Osteoblast (primary cell): ENCODE data around the gene BAG1. TPM values are rescaled to one million over a fixed set of nuclear protein-coding genes. Genes with fewer than 3 reads are reported as not detected.
A peak's percentile ranks its signal among the peaks of the same experiment; 100 is the strongest.

Source experiments
- DNase-seq: peaks from one replicate; pipeline ENCODE4 v3.0.0; 2011; ENCODE audit warnings: low spot score, mixed read lengths; ENCODE audit not compliant: insufficient read length; ENCODE audit errors: missing footprints
- H2AFZ ChIP-seq: 2 replicates; pipeline ENCODE4 v1.6.0; 2011; ENCODE audit warnings: mild to moderate bottlenecking, low read length
- H3K27ac ChIP-seq: 2 replicates; pipeline ENCODE4 v1.5.1; 2011; ENCODE audit warnings: mild to moderate bottlenecking, low read depth, low read length, moderate library complexity
- H3K27me3 ChIP-seq: 2 replicates; pipeline ENCODE4 v1.6.0; 2012; ENCODE audit warnings: mild to moderate bottlenecking, control low read depth, inconsistent platforms, low read length, moderate library complexity; ENCODE audit not compliant: insufficient read depth
- H3K36me3 ChIP-seq: 2 replicates; pipeline ENCODE4 v1.5.1; 2011; ENCODE audit warnings: mild to moderate bottlenecking, low read length, control low read depth, moderate library complexity; ENCODE audit not compliant: insufficient read depth
- H3K4me1 ChIP-seq: 2 replicates; pipeline ENCODE4 v1.5.1; 2011; ENCODE audit warnings: mild to moderate bottlenecking, low read length, control low read depth, moderate library complexity; ENCODE audit not compliant: insufficient read depth
- H3K4me2 ChIP-seq: 2 replicates; pipeline ENCODE4 v1.6.0; 2011; ENCODE audit warnings: mild to moderate bottlenecking, low read length; ENCODE audit not compliant: insufficient read depth
- H3K4me3 ChIP-seq: fragments of 200-600 bp; sonication (generic); 3 replicates; pipeline ENCODE4 v1.5.1; 2012; ENCODE audit warnings: mild to moderate bottlenecking, low read length, inconsistent platforms; ENCODE audit not compliant: insufficient read depth
- H3K79me2 ChIP-seq: 2 replicates; pipeline ENCODE4 v1.6.0; 2012; ENCODE audit warnings: mild to moderate bottlenecking, low read length, control low read depth, inconsistent platforms; ENCODE audit not compliant: insufficient read depth
- H3K9me3 ChIP-seq: 2 replicates; pipeline ENCODE4 v1.5.1; 2011; ENCODE audit warnings: low read depth, low read length, control low read depth
- H4K20me1 ChIP-seq: 2 replicates; pipeline ENCODE4 v1.6.0; 2012; ENCODE audit warnings: mild to moderate bottlenecking, low read length, control low read depth; ENCODE audit not compliant: insufficient read depth
- total RNA-seq: library from RNA; depleted of rRNA; stranded (reverse); fragments of >200 nt; gene quantifications from 2 replicates; pipeline ENCODE4 v1.2.3, GENCODE V29; 2012
- TF ChIP-seq, protein P1 (sequence below): IDR thresholded peaks from 2 replicates; pipeline ENCODE4 v1.5.1; 2011; ENCODE audit warnings: mild to moderate bottlenecking, low read depth, low read length, moderate library complexity; ENCODE audit errors: extremely low read depth

The BAG1 gene
- total RNA-seq, result 29.3 and 35.9 TPM in 2 replicates

DNA sequence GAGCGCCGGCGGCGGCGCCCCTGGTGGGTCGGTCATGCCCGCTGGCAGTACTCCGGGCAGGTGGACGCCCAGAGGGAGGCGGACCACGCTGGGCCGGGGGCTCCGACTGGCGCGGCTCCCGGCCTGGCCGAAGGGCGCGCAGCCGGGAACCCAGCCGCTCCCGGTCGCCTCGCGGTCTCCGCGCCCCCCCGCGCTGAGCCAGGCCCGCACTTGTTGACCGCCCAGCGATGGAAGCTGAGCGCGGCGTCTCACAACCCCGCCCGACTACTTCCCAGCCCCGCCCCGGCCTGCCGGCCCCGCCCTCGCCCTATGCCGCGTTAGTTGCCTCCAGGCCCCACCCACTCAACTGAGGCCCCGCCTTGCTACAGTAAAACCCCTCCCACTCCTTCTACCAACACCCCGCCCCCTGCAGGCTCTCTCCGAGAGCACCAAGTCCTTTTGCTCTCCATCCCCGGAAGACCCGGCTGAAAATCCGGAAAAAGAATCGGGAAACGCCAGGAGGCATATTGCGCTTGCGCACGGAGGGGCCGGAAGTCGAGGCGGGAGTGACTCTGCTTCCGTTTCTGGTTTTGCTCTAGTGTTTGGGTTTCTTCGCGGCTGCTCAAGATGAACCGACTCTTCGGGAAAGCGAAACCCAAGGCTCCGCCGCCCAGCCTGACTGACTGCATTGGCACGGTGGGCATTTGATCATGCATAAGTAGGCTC, at the start of gene BAG1, which contains the start of gene CHMP5:
BAG1 (minus strand) TSS at position 236 of the 705 bp plus-strand sequence.
CHMP5 (plus strand) TSS at position 577 of the 705 bp plus-strand sequence; CDS start at position 607, 30 bp downstream.
- peak; percentile 98 for DNase-seq
- peaks cover 42% of the 10 kb centered on the region for H3K36me3 ChIP-seq
- peaks cover 7% of the 10 kb centered on the region for H4K20me1 ChIP-seq
- peak within 1 kb of the TSS; percentile 91 for H2AFZ ChIP-seq
- TF ChIP-seq, protein P1, sequence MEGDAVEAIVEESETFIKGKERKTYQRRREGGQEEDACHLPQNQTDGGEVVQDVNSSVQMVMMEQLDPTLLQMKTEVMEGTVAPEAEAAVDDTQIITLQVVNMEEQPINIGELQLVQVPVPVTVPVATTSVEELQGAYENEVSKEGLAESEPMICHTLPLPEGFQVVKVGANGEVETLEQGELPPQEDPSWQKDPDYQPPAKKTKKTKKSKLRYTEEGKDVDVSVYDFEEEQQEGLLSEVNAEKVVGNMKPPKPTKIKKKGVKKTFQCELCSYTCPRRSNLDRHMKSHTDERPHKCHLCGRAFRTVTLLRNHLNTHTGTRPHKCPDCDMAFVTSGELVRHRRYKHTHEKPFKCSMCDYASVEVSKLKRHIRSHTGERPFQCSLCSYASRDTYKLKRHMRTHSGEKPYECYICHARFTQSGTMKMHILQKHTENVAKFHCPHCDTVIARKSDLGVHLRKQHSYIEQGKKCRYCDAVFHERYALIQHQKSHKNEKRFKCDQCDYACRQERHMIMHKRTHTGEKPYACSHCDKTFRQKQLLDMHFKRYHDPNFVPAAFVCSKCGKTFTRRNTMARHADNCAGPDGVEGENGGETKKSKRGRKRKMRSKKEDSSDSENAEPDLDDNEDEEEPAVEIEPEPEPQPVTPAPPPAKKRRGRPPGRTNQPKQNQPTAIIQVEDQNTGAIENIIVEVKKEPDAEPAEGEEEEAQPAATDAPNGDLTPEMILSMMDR, result peak; percentile 32
- no peaks in the 10 kb centered on the region for H3K27me3 ChIP-seq
- peak within 1 kb of the TSS; percentile 86 for H3K4me3 ChIP-seq
- peak within 1 kb of the TSS; percentile 88 for H3K27ac ChIP-seq
- peaks cover 18% of the 10 kb centered on the region for H3K4me1 ChIP-seq
- no peaks in the 10 kb centered on the region for H3K9me3 ChIP-seq
- peaks cover 56% of the 10 kb centered on the region for H3K79me2 ChIP-seq
- H3K4me2 ChIP-seq, result peak within 1 kb of the TSS; percentile 100

DNA sequence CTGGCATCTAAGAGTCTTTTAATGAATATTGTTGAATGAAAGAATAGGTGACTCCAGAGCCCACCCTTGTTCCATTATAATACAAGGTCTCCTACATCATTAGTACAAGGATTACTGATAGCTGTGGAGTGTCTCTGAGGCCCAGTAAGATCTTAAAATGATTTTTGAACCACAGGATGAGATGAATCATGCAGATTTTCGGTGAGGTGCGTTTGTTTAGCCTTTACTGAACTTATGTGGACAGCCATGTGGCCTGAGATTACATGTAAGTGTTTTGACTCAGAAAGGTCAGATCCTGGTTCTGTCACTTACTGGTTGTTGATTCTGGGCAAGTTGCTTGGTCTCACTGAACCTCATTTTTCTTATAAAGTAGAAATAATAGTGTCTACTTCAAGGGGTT, 47.4 kb upstream of the BAG1 start:
- no peak for DNase-seq
- Histone ChIP-seq H3K4me2 (no peak overlapping the region), H3K27me3 (no peaks in the 10 kb centered on the region), H3K9me3 (no peaks in the 10 kb centered on the region), H3K36me3 (peaks cover 93% of the 10 kb centered on the region), H2AFZ (no peak overlapping the region), H3K4me3 (no peak overlapping the region), H3K27ac (no peak overlapping the region), H3K4me1 (peaks cover 4% of the 10 kb centered on the region), H4K20me1 (no peaks in the 10 kb centered on the region), H3K79me2 (peaks cover 9% of the 10 kb centered on the region)
- TF ChIP-seq, protein P1, result no peak

DNA sequence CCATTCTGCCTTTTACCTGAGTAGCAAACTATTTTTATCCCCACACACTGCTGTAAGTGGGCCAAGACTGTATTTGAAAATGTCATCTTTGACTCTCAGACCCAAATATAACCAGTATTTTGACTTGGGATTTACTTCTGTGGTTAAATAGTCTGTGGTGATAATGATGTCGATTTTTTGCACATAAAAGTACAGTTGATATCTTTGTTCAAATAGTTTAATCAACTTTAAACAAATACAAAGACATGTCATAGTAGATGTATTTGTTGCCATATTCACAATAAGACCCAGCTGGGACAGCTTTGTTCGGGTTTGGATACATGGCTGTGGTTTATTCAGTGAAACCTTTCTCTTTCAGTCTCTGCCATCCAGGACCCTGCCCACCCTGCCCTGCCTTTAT, 46.2 kb upstream of the BAG1 start:
- TF ChIP-seq, protein P1, result no peak
- no peak overlapping the region for H3K4me3 ChIP-seq
- no peak overlapping the region for H3K4me2 ChIP-seq
- no peak overlapping the region for H2AFZ ChIP-seq
- H3K27ac ChIP-seq, result no peak overlapping the region
- peaks cover 17% of the 10 kb centered on the region for H3K79me2 ChIP-seq
- H4K20me1 ChIP-seq, result no peaks in the 10 kb centered on the region
- H3K9me3 ChIP-seq, result no peaks in the 10 kb centered on the region
- H3K4me1 ChIP-seq, result peaks cover 4% of the 10 kb centered on the region
- H3K27me3 ChIP-seq, result no peaks in the 10 kb centered on the region
- peaks cover 94% of the 10 kb centered on the region for H3K36me3 ChIP-seq
- no peak for DNase-seq

DNA sequence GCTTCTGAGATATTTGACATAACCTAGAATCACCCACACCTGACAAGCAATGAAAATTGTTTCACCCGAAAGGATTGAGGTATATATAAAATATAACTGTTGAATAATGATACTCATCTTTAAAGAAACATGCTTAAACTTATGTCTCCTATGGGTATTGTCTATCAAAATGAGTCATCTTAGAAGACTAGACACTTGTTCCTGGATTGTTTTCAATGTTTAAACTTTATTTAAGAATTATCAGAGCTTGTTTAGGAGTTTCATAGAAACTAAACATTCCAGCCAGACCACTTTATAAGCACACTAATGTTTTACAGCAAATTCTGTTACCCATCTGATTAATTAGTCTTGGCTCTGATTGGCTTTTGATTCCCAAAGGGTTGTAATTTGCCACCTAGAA, 45.4 kb upstream of the BAG1 start:
- no peak for DNase-seq
- peaks cover 95% of the 10 kb centered on the region for H3K36me3 ChIP-seq
- no peak overlapping the region for H3K27ac ChIP-seq
- no peak overlapping the region for H3K4me3 ChIP-seq
- no peaks in the 10 kb centered on the region for H3K9me3 ChIP-seq
- H3K79me2 ChIP-seq, result peaks cover 25% of the 10 kb centered on the region
- no peak overlapping the region for H2AFZ ChIP-seq
- no peaks in the 10 kb centered on the region for H4K20me1 ChIP-seq
- H3K4me1 ChIP-seq, result peaks cover 4% of the 10 kb centered on the region
- TF ChIP-seq, protein P1, result no peak
- no peaks in the 10 kb centered on the region for H3K27me3 ChIP-seq
- no peak overlapping the region for H3K4me2 ChIP-seq
